Measurements from ENCODE around the gene DPEP2NB.
"Not testable (repeated sequence)": the region's sequence is repeated elsewhere in the genome, so short reads cannot be mapped to it uniquely, and the experiment has no call there.

DNA sequence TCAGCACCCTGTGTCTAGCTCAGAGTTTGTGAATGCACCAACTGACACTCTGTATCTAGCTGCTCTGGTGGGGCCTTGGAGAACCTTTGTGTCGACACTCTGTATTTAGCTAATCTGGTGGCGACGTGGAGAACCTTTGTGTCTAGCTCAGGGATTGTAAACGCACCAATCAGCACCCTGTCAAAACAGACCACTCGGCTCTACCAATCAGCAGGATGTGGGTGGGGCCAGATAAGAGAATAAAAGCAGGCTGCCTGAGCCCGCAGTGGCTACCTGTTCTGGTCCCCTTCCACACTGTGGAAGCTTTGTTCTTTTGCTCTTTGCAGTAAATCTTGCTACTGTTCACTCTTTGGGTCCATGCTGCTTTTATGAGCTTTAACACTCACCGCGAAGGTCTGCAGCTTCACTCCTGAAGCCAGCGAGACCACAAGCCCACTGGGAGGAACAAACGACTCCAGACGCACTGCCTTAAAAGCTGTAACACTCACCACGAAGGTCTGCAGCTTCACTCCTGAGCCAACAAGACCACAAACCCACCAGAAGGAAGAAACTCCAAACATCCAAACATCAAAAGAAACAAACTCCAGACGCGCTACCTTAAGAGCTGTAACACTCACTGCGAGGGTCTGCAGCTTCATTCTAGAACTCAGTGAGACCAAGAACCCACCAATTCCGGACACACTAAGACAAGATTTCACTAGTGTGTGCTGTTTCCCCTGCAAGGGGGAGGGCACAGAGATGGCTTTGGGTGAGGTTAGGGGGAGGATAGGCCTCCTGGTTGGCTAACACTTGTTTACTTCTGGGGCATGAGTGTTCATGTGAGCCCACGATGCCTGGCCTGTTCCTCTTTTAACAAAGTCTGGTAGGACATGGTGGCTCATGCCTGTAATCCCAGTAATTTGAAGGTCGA is 16.7 kb downstream of the DPEP2NB start, which contains the start of gene DPEP2:
- not testable (repeated sequence) for TF ChIP-seq CTCF (conservative IDR thresholded peaks at IDR 0.05; ENCODE audit: low read length); EZH2phosphoT487 (IDR thresholded peaks at IDR 0.05; ENCODE audit: borderline replicate concordance)

All from Loucy (cell line).